D341Med (cell line): ENCODE data around the gene NTHL1.
"Not testable (repeated sequence)": the region's sequence is repeated elsewhere in the genome, so short reads cannot be mapped to it uniquely, and the experiment has no call there.

ENCODE experiments used
- DNase-seq: peaks from one replicate; pipeline ENCODE4 v3.0.0; 2012; ENCODE audit warnings: low spot score

NTHL1 gene

GRCh38 chr16:2028146-2028545, 19.5 kb downstream of the NTHL1 start:
- DNase-seq, result no peak

GRCh38 chr16:2027024-2028010, 20.3 kb downstream of the NTHL1 start:
- DNase-seq, result no peak

DNA sequence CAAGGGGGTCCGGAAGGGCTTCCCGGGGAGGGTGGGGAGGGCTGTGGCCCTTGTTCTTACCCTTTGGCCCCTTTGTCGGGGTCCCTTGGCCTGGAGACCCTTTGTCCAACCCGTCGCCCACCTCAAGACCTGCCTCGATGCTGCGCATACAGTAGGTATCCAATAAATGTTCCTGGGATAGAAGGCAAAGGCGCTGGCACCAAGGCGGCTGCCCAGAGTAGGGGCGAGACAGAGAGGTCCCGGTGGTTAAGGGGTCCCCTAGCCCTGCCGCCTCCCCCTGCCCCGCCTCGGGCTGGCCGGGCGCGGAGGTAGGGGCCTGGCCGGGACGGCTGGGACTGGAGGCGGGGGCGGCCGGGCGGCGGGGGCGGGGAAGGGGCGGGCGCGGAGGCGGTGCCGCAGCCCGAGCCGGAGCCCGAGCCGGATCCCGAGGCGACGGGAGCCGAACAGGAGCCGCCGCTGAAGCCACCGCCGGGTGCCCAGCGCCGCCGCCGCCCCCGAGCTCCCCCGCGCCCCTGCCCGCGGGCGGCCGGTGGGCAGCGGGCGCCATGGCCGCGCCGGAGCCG, 21.1 kb downstream of the NTHL1 start, which contains the start of gene NHERF2:
TSS of gene NHERF2 (plus strand) at position 442 of the 563 bp plus-strand sequence. CDS start at position 546, 104 bp downstream.
- peak; percentile 83 for DNase-seq

GRCh38 chr16:2025878-2026460, 21.7 kb downstream of the NTHL1 start:
- DNase-seq, result no peak

DNA sequence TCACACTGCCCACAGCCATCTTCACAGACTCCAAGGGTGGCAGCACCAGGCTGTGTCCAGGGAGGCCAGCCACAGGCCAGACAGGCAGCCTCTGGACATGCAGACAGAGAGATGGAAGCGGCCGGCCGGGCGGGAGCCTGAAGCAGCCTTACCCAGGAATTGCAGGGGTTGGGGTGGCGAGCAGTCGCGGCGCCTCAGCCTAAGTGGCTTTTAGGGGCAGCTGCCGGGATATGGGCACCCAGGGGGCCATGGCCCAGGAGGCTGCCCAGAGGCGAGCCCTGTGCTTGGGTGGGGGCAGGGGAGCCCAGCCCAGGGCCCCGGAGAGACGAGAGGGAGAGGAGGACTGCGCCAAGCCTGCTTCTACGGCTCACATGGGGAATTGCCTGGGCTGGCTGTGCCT, 22.4 kb downstream of the NTHL1 start:
- no peak for DNase-seq

DNA sequence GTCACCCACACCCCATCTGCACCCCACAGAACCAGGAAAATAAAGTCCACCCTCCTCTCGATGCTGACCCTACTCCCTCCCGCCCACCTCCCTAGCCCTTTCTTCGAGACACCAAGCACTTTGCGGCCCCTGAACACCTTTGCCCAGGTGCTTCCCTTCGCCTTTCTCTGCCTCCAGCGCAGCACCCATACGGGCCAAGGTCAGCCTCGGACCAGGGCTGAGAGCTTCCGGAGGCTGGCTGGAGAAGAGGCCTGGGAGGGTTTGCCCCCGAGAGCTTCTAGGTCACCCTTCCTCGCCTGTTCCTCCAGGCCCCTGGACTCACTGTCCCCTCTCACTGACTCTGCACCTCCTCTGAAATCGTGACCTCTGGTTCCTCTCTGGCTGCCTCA, 23.6 kb downstream of the NTHL1 start:
- DNase-seq, result no peak

DNA sequence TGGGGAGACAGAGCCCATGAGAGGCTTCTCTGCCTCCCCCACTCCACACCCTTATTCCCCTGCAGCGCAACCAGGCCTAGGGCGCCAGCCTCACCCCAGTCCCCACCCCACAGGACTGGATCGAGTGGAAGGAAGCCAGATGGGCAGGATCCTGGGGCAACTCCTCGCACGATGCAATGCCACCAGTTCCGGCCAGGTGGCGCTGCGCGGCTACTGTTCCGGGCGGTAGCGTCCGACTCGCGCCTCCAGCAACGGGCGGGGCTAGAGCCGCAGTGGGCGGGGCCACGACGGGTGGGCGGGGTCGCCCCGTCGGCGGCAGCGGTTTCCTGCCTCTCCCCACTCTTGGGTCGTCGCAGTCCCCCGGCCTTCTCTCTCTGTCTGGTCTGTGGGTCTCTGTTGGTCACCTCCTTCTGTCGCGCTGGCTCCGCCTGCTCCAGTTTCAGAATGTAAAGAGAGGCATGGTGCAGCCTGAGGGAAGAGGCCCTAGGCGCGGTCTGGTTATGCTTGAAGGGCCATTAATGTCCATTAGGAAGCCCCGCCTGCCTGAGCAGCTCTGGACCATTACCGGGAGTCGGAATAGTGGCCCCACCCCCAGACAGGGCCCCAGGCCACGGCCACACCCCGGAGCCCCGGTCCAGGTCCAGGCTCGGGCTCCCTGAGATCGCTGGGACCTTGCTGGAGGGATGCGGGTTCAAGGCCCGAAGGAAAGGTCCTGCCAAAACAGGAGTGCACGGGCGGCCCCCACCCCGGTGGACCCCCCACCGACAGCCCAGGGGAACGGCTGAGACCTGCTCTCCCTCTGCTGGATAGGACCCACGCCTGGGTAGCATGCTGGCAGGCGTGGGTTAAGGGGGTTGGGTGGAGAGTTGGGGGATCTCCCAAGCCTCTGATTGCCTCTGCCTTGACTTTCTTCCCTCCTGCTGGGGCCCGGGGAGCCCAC, 24.3 kb downstream of the NTHL1 start:
- peak; percentile 96 for DNase-seq

DNA sequence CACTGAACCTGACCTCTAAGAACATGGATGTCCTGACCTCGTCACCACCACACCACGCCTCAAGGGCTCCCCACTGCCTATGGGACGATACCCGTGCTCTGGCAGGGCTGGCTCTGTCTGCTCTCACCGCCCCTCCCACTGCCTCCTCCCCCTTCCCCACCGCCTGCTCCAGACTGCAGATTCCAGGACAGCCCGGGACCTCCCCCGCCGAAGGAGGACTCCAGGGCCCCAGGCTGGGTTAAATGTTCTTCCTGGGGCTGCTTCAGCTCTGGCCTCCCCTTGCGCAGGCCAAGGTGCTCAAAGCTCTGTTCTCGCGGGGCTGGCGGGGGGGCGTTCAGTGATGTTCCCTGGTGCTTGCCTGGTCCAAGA, 24.9 kb downstream of the NTHL1 start:
- peak; percentile 64 for DNase-seq

- DNase-seq, result no peak
Observed at GRCh38 chr16:2019921-2020831, 27.5 kb downstream of the NTHL1 start.

DNA sequence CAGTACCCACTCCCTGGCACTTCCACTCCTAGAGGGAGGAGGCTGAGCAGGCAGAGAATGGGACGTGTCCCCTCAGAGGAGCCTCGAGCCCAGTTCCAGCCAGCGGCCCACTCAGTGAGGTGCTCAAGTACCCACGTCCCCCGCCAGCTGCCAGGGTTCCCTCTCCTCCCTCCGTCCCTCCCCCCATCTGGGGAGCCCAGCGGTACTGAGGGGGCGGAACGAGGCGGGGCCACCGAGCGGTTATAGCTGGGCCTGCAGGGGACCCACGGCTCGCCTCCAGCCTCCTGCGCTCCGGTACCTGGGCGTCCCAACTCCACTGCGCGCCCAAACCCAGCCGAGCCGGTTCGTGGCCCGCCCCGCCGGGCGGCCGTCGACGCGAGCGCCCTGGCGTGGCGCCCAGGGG, 28.1 kb downstream of the NTHL1 start, which contains the start of gene NPW:
TSS of gene NPW (plus strand) at position 268 of the 403 bp plus-strand sequence.
- peak; percentile 60 for DNase-seq

GRCh38 chr16:2016407-2016922, 31.2 kb downstream of the NTHL1 start:
- no peak for DNase-seq

GRCh38 chr16:2015947-2016208, 31.8 kb downstream of the NTHL1 start:
- no peak for DNase-seq

GRCh38 chr16:2015117-2015946, 32.3 kb downstream of the NTHL1 start:
- peak; percentile 77 for DNase-seq

DNA sequence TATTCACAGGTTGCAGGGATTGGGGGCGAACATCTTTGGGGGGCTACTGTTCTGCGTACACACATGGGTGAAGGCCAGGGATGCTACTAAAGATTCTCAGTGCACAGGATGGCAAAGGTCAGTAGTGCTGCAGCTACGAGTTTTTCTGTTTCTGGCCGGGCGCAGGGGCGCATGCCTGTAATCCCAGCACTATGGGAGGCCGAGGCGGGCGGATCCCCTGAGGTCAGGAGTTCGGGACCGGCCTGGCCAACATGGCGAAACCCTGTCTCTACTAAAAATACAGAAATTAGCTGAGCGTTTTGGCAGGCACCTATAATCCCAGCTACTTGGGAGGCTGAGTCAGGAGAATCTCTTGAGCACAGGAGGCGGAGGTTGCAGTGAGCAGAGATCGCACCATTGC, 34.1 kb downstream of the NTHL1 start:
- no peak for DNase-seq

DNA sequence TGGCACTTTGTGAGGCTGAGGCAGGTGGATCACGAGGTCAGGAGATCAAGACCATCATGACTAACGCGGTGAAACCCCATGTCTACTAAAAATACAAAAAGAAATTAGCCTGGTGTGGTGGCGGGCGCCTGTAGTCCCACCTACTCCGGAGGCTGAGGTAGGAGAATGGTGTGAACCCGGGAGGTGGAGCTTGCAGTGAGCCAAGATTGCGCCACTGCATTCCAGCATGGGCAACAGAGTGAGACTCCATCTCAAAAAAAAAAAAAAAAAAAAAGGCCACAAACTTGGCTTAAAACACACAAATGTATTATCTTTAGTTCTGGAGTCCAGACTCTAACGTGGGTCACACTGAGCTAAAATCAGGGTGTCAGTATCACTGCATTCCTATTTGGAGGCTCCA, 35.9 kb downstream of the NTHL1 start:
- not testable (repeated sequence) for DNase-seq

DNA sequence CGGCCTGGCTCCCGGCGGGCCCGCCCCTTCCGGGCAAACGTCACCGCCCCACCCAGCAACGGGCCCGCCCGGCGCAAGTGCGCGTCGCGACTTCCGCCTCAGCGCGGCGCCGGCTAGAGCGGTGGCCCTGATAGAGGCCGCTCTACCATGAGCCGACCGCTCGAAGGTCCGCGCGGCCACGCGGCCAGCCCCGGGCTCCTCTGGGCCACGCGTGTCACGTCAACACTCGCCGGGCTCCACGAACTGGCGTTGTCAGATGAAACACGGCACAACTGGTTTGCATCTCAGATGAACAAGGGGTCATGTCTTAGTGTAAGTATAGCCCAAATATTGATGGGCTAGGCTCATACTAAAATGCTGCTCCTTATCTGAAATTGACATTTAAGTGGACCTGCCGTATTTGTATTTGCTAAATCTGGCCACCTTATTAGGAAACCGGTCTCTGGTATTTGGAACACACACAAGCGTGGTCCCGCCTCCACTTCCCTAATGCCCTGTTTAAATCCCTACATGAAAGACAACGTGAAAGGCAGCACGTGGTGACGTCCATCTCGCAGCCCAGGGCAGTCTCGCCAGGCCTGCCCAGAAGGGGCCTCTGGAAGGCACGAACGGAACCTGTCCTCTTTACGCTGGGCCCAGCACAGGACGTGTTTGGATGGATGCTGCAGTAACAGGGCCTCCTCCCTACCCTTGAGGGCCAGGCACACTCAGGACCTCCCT, 37.7 kb downstream of the NTHL1 start, which contains the start of gene ZNF598:
TSS of gene ZNF598 (minus strand) at position 31 of the 720 bp plus-strand sequence.
- peak; percentile 94 for DNase-seq

DNA sequence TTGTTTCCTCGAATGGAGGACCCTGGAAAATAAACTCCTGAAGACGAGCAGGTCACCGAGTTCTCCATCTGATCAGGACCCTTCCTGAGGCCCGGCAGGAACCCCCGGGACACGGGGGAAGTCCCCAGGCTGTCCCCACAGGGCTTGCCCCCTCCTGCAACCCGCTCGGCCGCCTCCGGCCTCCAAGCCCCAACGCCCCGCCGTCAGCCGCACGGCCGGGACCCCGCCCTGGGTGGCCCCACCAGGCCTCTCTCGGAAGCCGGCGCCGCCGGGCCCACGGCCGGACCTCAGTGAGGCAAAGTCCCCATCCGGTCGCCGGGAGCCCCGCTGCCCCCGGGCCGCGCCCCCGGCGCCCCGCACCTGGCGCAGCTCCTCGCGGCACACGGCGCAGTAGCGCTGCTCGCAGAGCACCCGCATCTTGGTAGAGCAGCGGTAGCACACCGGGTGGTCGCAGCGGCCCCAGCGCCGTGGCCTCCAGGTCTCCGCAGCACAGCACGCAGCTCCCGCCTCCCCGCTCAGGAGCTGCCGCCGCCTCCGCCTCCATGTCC, 38.4 kb downstream of the NTHL1 start:
- DNase-seq, result peak; percentile 58

DNA sequence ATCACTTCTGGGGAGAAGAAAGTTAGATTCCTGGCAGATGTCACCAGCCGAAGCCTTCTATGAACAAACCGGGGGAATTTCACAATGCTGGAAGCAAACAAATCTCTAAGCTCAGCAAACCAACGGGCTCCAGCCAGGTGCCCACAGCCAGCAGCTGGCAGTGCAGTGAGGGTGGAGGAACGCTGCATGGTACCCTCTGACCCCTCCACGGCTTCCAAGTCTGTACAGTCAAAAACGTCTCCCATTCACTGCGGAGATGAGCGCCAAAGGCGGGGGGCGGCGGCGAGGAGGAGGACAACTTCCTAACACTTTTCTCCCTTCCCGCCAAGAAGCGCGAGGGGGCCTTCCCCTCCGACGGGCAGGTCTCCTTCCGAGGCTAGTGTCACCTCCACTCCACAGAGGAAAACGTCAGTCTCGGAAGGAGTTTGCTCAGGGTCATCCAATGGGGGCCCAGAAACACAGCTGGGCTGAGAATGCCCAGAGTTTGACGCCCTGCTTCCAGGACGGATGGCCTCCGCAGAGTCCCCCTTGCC, 38.9 kb downstream of the NTHL1 start:
- DNase-seq, result no peak
